Keratinocyte (primary cell): ENCODE data around the gene DPP10. TPM values are rescaled to one million over a fixed set of nuclear protein-coding genes. Genes with fewer than 3 reads are reported as not detected.

Source experiments
- DNase-seq: peaks from one replicate; pipeline ENCODE4 v3.0.0-alpha.2; 2011; ENCODE audit warnings: low read depth, missing footprints, low spot score
- FAIRE-seq: peaks from 2 replicates; lab custom pipeline; 2011; peaks lifted over from hg19 to GRCh38; lab: Jason Lieb, UNC
- H2AFZ ChIP-seq: 2 replicates; pipeline ENCODE4 v1.6.0; 2012; ENCODE audit warnings: low read length, control low read depth, inconsistent platforms; ENCODE audit not compliant: control insufficient read depth
- H3K27ac ChIP-seq: 2 replicates; pipeline ENCODE4 v1.5.1; 2011; ENCODE audit warnings: low read length; ENCODE audit not compliant: control insufficient read depth, insufficient read depth
- H3K27me3 ChIP-seq: 3 replicates; pipeline ENCODE4 v1.6.0; 2011; ENCODE audit warnings: low read length; ENCODE audit not compliant: control insufficient read depth, insufficient read depth; ENCODE audit errors: extremely low read depth
- H3K36me3 ChIP-seq, 2 experiments: 2 replicates in 1 of 2; 3 replicates in 1 of 2; pipeline ENCODE4 v1.5.1; 2011; ENCODE audit warnings: low read length in 2 of 2, mild to moderate bottlenecking in 1 of 2; ENCODE audit not compliant: control insufficient read depth in 2 of 2, insufficient read depth in 2 of 2; ENCODE audit errors: extremely low read depth in 1 of 2
- H3K4me1 ChIP-seq: 3 replicates; pipeline ENCODE4 v1.5.1; 2011; ENCODE audit warnings: low read length; ENCODE audit not compliant: control insufficient read depth, insufficient read depth; ENCODE audit errors: extremely low read depth
- H3K4me2 ChIP-seq: 3 replicates; pipeline ENCODE4 v1.6.0; 2011; ENCODE audit warnings: low read depth, low read length; ENCODE audit not compliant: control insufficient read depth, insufficient read depth; ENCODE audit errors: extremely low read depth
- H3K4me3 ChIP-seq, 3 experiments: fragments of 200-600 bp in 1 of 3; sonication (generic) in 1 of 3; 2 replicates in 2 of 3; 3 replicates in 1 of 3; pipeline ENCODE4 v1.5.1; 2011 to 2016; ENCODE audit warnings: low read length in 3 of 3, mild to moderate bottlenecking in 3 of 3, control low read depth in 2 of 3, inconsistent platforms in 1 of 3, low read depth in 1 of 3, mixed read lengths in 1 of 3, mixed run types in 1 of 3, moderate library complexity in 1 of 3; ENCODE audit not compliant: control insufficient read depth in 2 of 3, insufficient read depth in 2 of 3; ENCODE audit errors: extremely low read depth in 1 of 3
- H3K79me2 ChIP-seq: 2 replicates; pipeline ENCODE4 v1.6.0; 2012; ENCODE audit warnings: low read length; ENCODE audit not compliant: control insufficient read depth, insufficient read depth
- H3K9ac ChIP-seq: 3 replicates; pipeline ENCODE4 v1.6.0; 2011; ENCODE audit warnings: low read length; ENCODE audit not compliant: control insufficient read depth, insufficient read depth; ENCODE audit errors: extremely low read depth
- H3K9me1 ChIP-seq: 3 replicates; pipeline ENCODE4 v1.6.0; 2011; ENCODE audit warnings: low read length; ENCODE audit not compliant: control insufficient read depth, insufficient read depth; ENCODE audit errors: extremely low read depth
- H3K9me3 ChIP-seq: 2 replicates; pipeline ENCODE4 v1.5.1; 2012; ENCODE audit warnings: low read depth, low read length; ENCODE audit not compliant: control insufficient read depth
- H4K20me1 ChIP-seq: 3 replicates; pipeline ENCODE4 v1.6.0; 2011; ENCODE audit warnings: low read length; ENCODE audit not compliant: control insufficient read depth, insufficient read depth; ENCODE audit errors: extremely low read depth
- CTCF ChIP-seq, 3 experiments: IDR thresholded peaks in 1 of 3; conservative IDR thresholded peaks in 1 of 3; optimal IDR thresholded peaks in 1 of 3; 2 replicates in 2 of 3; 3 replicates in 1 of 3; pipeline versions ENCODE3 to v1.5.1; 2011; ENCODE audit warnings: low read length in 3 of 3, mild to moderate bottlenecking in 3 of 3, moderate library complexity in 2 of 3, control low read depth in 1 of 3, inconsistent platforms in 1 of 3; ENCODE audit not compliant: insufficient read depth in 2 of 3; ENCODE audit errors: extremely low read depth in 1 of 3
- EZH2 ChIP-seq: IDR thresholded peaks from one replicate; pipeline ENCODE4 v1.6.1; 2012; ENCODE audit warnings: inconsistent platforms, mild to moderate bottlenecking, low read length, moderate library complexity
- dilution Hi-C: fragments of 300-500 bp; cut with MboI; formaldehyde crosslinking; loops from one replicate; pipeline ENCODE4 v1.7.0; 2020; ENCODE audit warnings: low sequenced_read_pairs; ENCODE audit not compliant: extremely low pct_ligation_motif_present
- polyA plus RNA-seq, 5 experiments: library from polyadenylated mRNA; depleted of rRNA in 3 of 5; stranded (reverse) in 3 of 5; stranded (forward) in 1 of 5; unstranded in 1 of 5; fragments of >200 nt; gene quantifications; 1 replicate in 1 of 5; 2 replicates in 3 of 5; 3 replicates in 1 of 5; pipeline versions ENCODE4 v1.2.1 to v1.2.3, GENCODE V29; 2011 to 2012; ENCODE audit warnings: missing spikeins in 2 of 5, low read depth in 1 of 5, low replicate concordance in 1 of 5

DPP10 gene
- polyA plus RNA-seq, 1 donor (not counting 4 experiments of a cell fraction or from before 2014, with no cell fraction given): not detected

DNA sequence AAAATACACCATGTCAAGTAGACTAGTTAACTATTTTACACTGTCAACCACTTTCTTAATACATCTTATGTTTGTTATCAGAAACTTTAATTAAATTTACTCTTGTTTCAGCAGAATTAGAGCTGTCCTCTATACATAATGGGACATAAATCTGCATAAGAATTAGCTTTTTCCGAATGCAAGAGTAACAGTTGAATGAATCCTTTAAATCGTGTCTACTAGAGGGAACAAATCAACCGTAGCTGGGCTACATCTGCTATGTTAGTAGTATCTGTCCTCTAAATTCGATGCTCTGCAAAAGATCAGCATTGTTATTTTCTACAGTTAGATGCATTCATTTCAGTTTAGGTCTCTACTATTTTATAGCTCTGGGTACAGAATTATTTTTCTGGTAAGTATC, 1090.6 kb downstream of the DPP10 start:
- dilution Hi-C loops: no loop called here
- H3K9me3 ChIP-seq: no peaks in the 10 kb centered on the region
- no peaks in the 10 kb centered on the region for H3K4me1 ChIP-seq
- H3K27me3 ChIP-seq: no peaks in the 10 kb centered on the region
- H4K20me1 ChIP-seq: no peaks in the 10 kb centered on the region
- TF ChIP-seq EZH2: no peak
- TF ChIP-seq CTCF (optimal IDR thresholded peaks at IDR 0.05 in 1 of 3, IDR thresholded peaks at IDR 0.05 in 1 of 3, conservative IDR thresholded peaks at IDR 0.05 in 1 of 3; ENCODE audit: extremely low read depth in 1 of 3, insufficient read depth in 2 of 3, low read length in 3 of 3): no peak
- H2AFZ ChIP-seq: no peak overlapping the region
- no peak overlapping the region for H3K4me3 ChIP-seq
- no peak overlapping the region for H3K9ac ChIP-seq
- no peak overlapping the region for H3K4me2 ChIP-seq
- H3K36me3 ChIP-seq: no peaks in the 10 kb centered on the region
- H3K9me1 ChIP-seq: no peaks in the 10 kb centered on the region
- DNase-seq (no peak), FAIRE-seq (no peak)
- H3K27ac ChIP-seq: no peak overlapping the region
- H3K79me2 ChIP-seq: no peaks in the 10 kb centered on the region

- Histone ChIP-seq H3K79me2 (no peaks in the 10 kb centered on the region), H3K4me1 (no peaks in the 10 kb centered on the region), H3K4me2 (no peak overlapping the region), H3K9me1 (no peaks in the 10 kb centered on the region), H4K20me1 (no peaks in the 10 kb centered on the region), H2AFZ (no peak overlapping the region), H3K36me3 (no peaks in the 10 kb centered on the region), H3K9me3 (no peaks in the 10 kb centered on the region), H3K27ac (no peak overlapping the region), H3K4me3 (no peak overlapping the region), H3K27me3 (no peaks in the 10 kb centered on the region), H3K9ac (no peak overlapping the region)
- DNase-seq: no peak
- TF ChIP-seq CTCF (optimal IDR thresholded peaks at IDR 0.05 in 1 of 3, IDR thresholded peaks at IDR 0.05 in 1 of 3, conservative IDR thresholded peaks at IDR 0.05 in 1 of 3; ENCODE audit: extremely low read depth in 1 of 3, insufficient read depth in 2 of 3, low read length in 3 of 3) (no peak), EZH2 (no peak)
- no peak for FAIRE-seq
- dilution Hi-C loops: no loop called here
Measured at GRCh38 chr2:115541814-115542213, 1099.4 kb downstream of the DPP10 start.
